GM19025 (cell line): ENCODE results near the gene COL13A1.

ENCODE experiments used
- ATAC-seq: cut with Tn5 transposase; IDR thresholded peaks from one replicate; pipeline ENCODE4 v1.9.1; 2021; ENCODE audit warnings: mild to moderate bottlenecking, low read depth, moderate library complexity; ENCODE audit not compliant: unreplicated experiment

COL13A1 gene

DNA sequence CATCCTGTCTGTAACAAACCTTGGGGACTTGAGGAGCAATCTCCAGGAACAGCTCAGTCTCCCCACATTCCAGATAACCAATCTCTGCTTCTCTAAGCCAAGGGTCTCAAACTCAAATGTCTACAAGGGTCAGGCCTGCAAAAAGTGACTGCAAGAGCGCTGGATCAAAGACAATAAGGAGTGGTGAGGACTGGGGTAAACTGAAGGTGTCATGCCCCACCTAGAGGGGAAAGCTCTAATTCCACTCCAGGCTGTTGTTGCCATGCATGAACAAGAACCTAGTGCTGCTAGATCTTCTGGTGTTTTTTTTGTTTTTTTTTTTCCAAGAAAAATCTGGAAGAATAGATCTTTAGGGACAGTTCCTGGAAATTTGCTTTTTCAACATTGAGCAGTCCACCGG lies 133.1 kb downstream of the COL13A1 start:
- ATAC-seq, result no peak

DNA sequence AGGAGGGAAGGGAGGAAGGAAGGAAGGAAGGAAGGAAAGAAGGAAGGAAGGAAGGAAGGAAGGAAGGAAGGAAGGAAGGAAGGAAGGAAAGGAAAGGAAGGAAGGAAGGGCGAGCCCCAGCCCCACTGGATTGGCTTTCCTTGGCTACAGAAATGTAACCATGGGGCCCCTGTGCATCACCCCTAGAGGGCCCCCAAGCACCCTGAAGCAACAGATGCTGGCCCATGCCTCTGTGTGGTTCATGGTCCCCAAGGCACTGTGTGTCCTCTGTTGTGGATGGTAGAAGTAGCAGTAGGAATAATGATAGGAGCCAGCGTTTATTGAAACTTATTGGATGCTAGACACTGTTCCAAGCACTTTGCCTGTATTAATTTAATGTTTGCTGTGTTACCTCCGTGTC lies 134.4 kb downstream of the COL13A1 start:
- ATAC-seq, result no peak

DNA sequence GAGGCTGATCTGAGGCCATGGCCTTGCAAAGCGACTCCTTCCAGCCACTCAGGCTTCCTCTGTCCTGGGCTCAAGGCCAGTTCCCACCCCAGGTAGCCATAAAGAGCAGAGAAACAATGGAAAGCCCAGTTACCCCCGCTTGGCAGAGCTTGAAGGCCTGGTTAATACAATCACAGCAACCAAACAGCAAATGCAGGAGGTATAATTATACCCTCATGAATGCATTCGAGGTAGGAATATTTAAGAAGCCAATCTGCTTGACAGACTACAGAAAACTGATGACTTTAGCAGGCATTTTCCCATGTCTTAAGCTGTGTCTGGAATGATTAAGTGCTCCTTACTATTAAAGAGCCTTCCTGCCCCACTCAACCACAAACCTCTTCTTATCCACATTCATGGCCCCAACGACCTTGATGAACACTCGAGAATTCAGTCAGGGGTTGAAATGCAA lies 136.9 kb downstream of the COL13A1 start:
- ATAC-seq, result no peak

DNA sequence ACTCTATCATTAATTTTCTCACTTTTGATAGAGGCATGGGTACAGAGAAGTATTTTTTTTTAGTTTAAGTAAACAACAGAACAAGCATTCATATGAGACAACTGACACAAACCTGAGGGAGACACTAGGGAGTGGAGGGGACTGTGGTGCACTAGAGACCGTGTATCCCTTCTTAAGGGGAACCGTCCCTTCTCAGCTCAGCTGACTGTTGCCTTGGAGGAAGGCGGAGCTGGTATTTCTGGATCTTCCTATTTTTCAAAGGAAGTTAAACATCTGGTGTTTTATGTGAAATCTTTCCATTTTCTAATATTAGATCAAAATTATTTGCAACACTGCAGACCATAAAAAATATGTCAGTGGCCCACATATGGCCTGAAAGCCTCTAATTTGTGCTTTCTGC lies 137.4 kb downstream of the COL13A1 start:
- ATAC-seq, result no peak

DNA sequence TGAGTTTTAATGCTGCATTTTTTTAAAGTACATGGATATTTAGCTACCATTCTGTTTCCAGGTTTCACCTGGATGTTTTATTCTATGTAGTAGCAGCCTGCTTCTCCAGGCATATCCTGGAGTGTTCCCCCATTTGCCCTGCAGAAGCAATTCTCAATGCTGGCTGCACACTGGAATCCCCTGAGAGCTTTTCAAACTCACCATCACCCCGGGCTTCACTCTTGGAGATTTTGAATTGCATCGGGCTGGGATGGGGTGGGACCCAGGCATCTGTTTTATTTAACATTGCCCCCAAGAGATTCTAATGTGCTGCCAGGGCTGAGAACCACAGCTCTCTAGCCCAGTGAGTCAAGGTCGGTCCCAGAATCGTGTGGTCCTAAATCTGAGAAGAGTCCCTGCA lies 137.8 kb downstream of the COL13A1 start:
- no peak for ATAC-seq

DNA sequence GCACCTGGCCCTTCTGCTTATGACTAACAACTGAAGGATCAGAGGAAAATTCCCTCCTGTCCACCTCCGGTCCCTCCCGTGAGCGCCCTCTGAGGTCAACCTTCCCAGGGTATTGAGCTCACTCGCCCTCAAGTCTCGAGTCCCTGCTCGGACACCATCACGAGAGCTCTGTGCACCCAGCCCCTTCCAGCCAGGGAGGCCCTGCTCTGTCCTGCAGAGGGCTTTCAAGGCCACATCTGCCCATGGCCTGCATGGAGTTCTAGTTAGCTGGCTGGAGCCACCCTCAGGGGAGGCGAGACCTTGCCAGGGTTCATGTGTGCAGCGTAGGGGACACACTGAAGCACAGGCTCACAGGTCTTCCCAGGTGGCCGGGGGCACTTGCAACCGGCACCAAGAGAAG lies 140.0 kb downstream of the COL13A1 start:
- ATAC-seq, result no peak

DNA sequence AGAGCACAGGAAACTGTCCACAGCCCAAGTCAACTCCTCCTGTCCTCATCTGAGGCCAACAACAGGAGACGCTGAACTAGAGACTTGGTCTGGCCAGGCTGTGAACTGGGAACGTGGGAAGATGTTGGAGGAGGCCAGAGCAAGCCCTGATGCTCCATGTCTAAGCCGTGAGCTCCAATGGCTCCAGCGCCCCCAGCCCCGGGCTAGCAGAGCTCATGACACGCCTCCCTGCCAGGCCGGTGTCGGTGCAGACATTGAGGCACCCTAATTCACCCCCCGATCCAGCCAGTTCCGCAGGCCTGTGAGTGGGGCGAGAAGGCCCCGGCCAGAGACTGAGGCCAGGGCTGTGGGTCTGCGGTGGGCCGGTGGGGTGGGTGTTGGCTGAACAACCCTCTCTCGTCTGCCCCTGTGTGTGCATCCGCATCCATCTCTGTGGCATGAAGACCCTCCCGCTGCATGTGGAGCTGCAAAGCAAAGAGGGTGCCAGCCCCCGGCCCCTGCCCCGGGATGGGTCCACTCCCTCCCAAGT lies 141.7 kb downstream of the COL13A1 start:
- no peak for ATAC-seq

DNA sequence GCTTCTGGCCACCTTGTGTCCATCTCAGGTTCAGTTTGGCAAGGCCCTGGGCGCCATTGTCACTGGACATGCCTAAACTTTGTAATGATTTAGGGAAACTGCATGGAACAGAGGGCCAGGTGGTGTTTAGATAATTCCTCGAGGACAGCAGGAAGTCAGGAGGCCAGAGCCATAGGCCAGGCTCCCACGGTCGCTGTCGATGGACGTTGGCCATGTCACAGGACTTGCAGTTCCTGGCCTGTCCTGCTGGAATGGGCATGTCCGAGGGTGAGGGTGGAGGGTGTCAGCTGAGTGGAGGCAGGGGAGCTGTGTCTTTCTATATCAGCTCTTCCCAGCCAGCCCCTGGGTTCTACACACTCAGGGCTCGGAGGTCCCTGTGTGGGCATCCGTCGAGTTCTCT lies 143.1 kb downstream of the COL13A1 start:
- ATAC-seq, result no peak

DNA sequence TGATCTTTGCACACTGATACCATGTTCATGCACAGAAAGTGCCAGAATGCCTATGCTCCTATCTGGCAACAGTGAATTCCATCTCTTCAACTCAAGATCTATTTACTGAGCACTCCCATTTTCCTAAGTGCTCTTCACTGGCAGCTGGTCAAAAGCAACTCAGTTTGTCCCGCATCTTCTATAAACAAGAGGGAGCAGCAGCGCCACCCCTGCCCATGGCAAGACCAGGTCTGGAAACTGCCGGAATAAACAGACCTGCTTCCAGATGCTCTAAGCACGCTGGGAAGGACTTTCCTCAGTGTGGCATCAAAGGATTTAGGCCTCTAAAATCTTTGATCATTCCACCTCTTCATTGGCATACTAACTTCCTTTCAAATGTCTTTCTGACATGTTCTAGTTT lies 146.6 kb downstream of the COL13A1 start:
- no peak for ATAC-seq

DNA sequence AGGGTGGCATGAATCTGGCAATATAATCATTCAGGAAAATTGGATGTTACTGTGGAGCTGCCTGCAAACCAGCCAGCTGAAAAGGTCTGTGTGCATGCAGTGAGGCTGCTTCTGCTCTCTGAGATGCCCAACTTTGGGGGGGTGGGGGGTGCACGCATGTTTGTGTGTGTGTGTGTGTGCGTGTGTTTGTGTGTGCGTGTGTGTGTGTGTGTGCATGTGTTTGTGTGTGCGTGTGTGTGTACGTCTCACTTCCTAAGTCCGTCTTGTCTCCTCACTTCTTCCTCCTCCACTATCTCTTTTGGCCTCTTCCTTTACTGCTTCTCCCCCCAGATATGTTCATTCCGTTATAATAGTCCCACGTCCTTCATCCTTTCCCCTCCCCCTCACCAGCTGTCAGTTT lies 148.1 kb downstream of the COL13A1 start:
- no peak for ATAC-seq

DNA sequence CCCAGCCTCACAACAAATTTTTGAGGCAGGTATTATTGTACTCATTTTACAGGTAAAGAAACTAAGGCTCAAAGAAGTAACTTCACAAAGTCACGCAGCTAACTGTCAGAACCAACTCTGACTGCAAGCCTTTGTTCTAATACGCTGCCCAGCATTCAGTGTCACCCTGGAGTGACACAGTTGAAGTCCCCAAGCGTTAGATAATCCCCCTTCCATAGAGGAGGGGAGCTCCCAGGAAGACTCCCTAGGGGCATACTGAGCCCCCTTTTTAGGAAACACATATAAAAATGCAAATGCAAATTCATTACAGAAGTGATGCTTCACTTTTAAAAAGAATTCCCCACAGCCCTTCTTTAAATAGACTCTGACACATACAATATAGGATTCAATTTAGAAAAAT lies 150.0 kb downstream of the COL13A1 start:
- no peak for ATAC-seq

DNA sequence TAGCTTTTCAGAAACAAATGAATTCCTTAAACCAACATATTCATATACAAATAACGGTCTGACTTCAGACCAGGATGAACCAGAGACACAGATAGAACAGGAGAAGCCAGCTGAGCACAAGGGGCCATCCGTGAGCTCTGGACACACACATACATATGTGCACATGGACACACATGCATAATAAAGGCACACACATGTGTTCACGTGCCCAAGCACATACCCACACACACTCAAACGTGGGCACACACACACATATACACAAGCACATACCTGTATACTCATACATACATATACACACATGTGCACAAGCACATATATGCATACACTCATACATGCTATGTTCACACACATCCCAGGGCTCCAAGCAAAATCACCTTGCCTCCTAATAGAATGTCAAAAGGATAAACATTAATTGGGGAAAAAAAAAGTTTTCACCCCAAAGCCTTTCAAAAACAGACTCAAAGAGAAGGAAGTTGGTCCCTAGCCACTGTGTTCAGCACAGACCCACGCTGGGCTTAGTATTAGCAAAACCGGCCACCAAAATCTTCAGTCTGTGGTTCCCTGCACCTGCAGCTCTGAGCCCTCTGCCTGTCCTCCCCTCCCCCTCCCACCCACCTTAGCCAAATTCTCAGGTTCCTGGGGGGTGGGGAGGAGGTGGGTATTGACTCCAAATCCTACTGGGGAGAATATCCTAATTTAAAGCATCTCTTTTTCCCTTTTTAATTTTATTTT lies 150.5 kb downstream of the COL13A1 start:
- no peak for ATAC-seq

DNA sequence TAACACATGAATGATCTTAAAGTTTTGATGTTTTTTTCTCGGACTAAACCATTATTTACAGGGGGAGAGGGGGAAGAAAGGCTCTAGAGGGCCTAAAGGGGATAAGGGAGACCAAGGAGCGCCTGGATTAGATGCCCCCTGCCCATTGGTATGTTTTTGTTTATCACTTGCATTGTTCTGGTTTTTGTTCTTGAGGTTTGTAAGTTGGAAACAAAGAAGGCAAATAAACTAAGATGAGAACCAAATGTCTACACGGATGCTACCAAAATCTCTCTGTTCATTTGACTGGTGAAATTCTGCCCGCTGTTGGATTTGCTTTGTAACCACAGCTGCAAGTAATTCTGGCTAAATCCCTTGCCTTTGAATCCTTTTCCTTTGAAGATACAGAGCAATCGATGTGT lies 151.1 kb downstream of the COL13A1 start:
- no peak for ATAC-seq

DNA sequence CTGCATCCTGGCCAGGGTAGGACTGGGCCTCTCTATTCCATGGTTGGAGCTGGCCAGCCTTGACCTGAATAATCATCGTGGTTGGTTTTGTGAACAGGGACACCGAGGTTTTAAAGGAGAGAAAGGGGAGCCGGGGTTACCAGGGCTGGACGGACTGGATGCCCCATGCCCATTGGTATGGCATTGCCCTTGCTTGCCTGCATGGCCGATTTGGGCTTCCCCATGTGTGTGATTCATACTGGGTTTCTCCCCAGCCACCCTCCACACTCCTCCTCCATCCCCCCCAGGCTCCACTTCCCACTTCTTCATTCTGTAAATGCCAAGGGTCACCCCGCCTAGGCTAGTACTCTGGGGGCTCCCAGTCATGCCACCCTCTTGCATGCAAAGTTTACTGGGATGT lies 152.1 kb downstream of the COL13A1 start:
- no peak for ATAC-seq

DNA sequence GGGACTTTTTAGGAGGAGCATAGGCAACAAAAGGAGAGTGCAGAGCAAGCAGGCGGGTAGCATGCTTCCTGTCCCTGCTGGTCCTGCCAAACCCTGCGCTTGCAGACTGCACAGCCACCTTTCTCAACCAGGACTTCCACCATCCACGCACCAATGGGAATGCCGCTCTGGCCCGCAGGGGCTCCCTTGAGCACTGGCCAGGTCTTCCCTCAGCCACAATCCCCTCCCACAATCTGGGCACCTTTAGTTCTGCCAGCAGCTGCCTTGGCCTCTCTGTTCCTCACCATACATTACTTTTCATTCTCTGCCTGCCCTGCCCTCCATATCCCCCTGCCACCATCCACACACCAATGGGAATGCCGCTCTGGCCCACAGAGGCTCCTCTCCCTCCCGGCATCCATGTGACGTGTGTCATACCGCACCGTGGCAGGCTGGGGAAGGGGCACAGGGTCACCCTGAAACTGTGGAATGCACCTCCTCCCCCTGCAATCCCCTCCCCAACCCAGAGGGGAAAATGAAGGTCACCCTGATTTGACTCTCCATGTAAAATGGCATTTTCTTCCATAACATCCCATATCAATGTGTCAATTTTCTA lies 153.6 kb downstream of the COL13A1 start:
- no peak for ATAC-seq

DNA sequence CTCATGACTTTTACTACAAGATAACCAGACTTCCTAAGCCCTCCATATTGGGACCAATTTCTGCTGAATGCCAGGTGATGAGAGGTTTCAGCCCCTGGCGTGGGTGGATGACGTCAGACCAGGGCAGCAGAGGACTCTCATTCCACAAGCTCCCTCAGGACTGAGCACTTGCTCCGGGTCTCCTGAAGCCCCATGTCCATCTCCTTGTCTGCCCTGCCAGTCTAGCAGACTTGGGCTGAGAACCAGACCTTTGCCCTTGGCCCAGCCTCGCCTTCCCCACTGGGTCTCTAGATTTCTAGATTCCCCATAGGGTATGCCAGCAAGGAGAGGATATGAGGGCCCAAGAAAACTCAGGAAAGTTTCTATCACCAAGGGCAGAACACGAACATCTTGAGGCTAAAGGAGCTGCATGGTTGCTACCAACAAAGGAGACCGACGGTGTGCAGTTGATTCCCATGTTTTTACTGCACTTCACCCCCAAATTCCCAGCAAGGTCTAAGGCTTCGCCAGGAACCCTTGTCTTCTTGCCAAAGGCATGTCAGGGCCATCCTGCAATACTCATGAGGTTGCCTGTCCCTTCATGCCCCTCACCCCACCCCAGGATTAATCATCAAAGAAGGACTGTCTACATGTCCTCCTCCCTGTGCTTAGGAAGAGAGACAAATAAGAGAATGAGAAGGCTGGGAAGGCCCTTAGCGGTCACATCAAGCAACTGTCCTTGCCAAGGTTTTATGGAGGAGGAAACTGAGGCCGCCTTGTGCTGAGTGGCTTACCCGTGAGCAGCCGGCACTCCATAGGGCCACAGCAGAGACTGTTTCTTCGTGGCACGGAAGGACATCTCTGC lies 154.4 kb downstream of the COL13A1 start:
- no peak for ATAC-seq

DNA sequence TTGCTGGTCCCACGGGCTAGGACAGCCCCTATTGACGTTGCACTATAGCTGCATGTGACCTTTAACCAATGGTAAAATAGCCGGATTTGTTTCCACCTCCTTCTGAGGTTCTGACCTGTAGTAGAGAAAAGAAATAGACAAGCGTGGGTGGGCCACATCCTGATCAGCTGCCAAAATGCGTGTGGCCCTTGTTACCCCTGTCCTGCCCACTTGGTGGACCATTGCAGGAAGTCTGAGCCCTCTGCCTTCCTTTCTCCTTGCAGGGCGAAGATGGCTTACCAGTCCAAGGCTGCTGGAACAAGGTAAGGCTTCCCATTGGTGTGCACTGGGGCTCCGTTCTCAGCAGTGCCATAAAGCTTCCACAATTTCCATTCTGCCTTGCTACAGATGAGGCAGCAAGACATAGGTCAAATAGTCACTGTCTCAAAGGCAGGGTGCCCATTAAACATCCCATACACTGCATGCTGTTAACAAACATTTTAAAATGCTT lies 155.1 kb downstream of the COL13A1 start:
- ATAC-seq, result no peak

DNA sequence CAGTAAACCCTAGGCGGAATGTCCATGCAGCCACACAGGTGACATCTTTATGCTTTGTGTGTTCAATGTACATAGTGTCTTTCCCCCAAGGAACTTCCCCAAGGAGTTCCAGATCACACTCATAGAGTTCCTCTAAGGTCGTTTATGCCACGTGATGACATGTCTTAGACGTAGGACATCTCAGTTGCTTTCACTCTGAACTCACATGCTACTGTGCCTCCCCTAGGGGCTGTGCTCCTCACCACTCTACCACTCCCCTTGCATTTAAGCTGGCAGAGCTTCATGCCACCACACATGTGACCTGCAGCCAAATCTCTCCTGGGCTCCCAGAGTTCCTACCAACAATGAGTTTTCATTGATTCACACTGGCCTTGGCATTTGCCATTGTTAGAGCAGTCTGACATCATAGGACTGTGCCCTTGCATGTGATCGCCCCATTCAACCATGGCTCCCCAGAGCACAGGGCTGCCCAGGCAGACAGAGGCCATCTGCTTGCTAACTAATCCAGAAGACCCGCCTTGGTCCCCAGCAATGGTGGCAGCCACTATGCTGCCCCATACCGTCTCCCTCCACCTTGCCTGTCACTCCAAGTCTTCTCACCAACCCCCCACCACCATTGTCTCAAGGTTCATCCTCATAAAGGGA lies 155.7 kb downstream of the COL13A1 start:
- no peak for ATAC-seq

DNA sequence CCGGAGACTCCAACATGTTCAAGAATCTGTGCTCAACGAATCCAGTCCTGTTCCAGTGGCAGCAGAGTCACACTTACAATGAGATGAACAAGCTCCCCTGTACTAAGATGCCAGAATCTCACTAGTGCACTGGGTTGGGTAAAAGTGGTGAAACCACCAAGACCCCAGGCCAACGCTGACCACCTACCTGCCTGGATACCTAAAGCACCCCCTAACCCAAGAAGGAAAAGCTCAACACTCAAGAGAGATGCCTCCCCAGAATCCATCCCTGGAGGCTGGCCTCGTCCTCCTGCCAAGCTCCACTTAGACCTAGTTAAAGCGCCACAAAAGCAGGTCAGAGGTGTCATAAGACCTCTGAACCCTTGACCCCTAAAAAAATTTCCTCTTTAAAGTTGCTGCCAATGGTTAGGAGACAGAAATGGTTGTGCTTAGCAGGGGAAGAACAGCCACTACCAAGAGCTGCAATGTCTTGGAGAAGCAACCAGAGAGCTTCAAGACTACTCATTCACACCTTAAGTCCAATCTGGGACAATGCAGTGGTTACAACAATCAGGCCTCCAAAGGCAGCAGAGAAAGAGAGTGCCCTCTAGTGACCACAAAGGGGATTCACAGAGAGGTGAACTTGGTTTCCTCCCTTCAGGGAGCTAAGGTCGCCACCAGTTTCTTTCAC lies 156.3 kb downstream of the COL13A1 start:
- ATAC-seq, result no peak

DNA sequence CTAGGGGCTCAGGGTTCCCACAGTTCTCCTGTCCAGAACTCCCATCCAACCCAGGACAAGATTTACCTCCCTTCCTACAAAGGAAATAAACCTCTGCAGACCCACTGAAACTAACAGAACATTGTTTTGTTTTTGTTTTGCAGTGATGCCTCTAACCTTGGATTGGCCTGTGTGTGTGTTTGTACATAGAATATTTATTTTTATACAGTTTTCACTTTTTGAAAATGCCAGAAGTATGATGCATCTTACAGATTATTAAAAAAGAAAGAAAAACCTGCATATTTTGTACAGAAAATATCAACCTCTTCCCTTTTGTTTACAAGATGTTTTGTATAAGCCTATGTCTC lies 156.8 kb downstream of the COL13A1 start:
- no peak for ATAC-seq
